GM06990 (cell line): ENCODE results near the gene TP53I3.
"Not testable (repeated sequence)": the region's sequence is repeated elsewhere in the genome, so short reads cannot be mapped to it uniquely, and the experiment has no call there.

ENCODE experiments used
- DNase-seq: peaks from one replicate; pipeline ENCODE4 v3.0.0-alpha.2; 2011; ENCODE audit not compliant: insufficient read length; ENCODE audit errors: extremely low read depth
- H3K27me3 ChIP-seq: replicated peaks from 2 replicates; pipeline ENCODE4 v1.6.0; 2011; ENCODE audit warnings: low read length; ENCODE audit not compliant: control insufficient read depth, insufficient read depth
- H3K36me3 ChIP-seq: 2 replicates; pipeline ENCODE4 v1.5.1; 2011; ENCODE audit warnings: low read length; ENCODE audit not compliant: control insufficient read depth, insufficient read depth
- H3K4me3 ChIP-seq: replicated peaks from 2 replicates; pipeline ENCODE4 v1.5.1; 2011; ENCODE audit warnings: low read depth, mild to moderate bottlenecking, control low read depth, low read length
- CTCF ChIP-seq: IDR thresholded peaks from 2 replicates; pipeline ENCODE4 v1.5.1; 2011; ENCODE audit warnings: low read length, control low read depth, mild to moderate bottlenecking, inconsistent platforms; ENCODE audit not compliant: insufficient read depth, poor library complexity, severe bottlenecking

TP53I3 gene

GRCh38 chr2:24110660-24111303, 26.1 kb upstream of the TP53I3 start:
- Histone ChIP-seq H3K36me3 (no peaks in the 10 kb centered on the region), H3K4me3 (no peak overlapping the region), H3K27me3 (no peaks in the 10 kb centered on the region)
- TF ChIP-seq CTCF, result no peak
- no peak for DNase-seq

GRCh38 chr2:24109431-24109830, 24.8 kb upstream of the TP53I3 start:
- not testable (repeated sequence) for H3K4me3 ChIP-seq, H3K36me3 ChIP-seq, DNase-seq, H3K27me3 ChIP-seq

DNA sequence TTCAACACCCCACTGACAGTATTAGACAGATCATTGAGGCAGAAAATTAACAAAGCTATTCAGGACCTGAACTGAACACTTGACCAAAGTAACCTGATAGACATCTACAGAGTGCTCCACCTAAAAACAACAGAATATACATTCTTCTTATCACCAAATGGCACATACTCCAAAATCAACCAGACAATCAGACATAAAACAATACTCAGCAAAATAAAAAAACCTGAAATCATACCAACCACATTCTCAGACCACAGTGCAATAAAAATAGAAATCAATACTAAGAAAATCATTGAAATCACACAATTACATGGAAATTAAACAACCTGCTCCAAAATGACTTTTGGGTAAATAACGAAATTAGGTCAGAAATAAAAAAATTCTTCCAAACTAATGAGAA, 22.7 kb upstream of the TP53I3 start:
- no peaks in the 10 kb centered on the region for H3K36me3 ChIP-seq
- DNase-seq, result no peak
- no peaks in the 10 kb centered on the region for H3K27me3 ChIP-seq
- no peak for TF ChIP-seq CTCF
- no peak overlapping the region for H3K4me3 ChIP-seq

DNA sequence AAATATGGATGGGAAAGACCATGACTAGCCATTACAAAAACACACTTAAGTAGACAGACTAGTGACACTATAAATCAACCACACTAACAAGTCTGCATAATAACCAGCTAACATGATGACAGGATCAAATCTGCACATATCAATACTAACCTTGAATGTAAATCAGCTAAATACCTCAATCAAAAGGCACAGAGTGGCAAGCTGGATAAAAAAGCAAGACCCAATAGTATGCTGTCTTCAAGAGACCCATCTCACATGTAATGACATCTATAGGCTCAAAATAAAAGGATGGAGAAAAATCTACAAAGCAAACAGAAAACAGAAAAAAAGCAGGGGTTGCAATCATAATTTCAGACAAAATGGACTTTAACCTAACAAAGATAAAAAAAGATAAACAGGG, 22.2 kb upstream of the TP53I3 start:
- no peak for TF ChIP-seq CTCF
- H3K27me3 ChIP-seq, result no peaks in the 10 kb centered on the region
- no peaks in the 10 kb centered on the region for H3K36me3 ChIP-seq
- no peak overlapping the region for H3K4me3 ChIP-seq
- DNase-seq, result no peak

- no peak overlapping the region for H3K4me3 ChIP-seq
- DNase-seq, result no peak
- H3K27me3 ChIP-seq, result no peaks in the 10 kb centered on the region
- TF ChIP-seq CTCF, result no peak
- H3K36me3 ChIP-seq, result no peaks in the 10 kb centered on the region
Observed at GRCh38 chr2:24105816-24106215, 21.2 kb upstream of the TP53I3 start.

DNA sequence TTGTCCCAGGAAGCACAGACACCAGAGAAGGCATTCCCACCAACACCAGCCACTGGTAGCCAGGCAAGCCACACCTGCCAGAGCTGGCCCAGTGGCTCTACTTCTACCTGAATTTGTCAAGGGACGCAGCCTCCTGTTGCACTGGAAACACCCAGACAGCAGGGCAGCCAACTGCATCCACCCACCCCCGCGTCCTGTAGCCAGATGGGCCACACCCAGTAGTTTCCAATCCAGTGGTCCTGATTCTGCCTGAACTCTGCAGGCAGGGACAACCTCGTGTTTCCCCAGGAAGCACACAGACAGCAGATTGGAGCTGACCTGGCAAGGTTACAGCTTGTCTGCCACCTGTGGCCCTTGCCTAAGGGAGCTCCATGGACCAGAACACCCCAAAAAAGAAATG, 20.3 kb upstream of the TP53I3 start:
- no peak for TF ChIP-seq CTCF
- peak; percentile 29 for DNase-seq
- no peak overlapping the region for H3K4me3 ChIP-seq
- no peaks in the 10 kb centered on the region for H3K27me3 ChIP-seq
- no peaks in the 10 kb centered on the region for H3K36me3 ChIP-seq
